ENCODE results near the gene RBM41.

The RBM41 gene

DNA sequence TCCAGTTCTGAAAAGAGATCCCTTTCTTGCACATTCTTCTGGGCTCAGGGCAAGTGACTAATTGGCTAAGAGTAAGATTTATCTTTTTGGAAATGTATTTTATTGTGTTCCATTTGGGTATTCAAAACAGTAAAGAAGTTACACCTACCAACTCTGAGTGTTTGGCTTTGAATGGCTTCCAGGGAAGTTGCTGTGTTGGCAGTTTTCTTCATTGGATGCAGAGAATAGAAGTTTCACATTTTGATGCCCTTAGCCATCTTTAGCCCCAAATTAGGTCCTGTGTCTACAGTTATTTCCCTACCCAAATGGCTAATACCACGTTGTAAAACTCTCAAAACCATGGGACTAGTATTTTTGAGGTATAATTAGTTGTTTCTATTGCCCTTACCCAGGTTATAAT, 88.9 kb downstream of the RBM41 start (continued):
- TF ChIP-seq, protein P1, sequence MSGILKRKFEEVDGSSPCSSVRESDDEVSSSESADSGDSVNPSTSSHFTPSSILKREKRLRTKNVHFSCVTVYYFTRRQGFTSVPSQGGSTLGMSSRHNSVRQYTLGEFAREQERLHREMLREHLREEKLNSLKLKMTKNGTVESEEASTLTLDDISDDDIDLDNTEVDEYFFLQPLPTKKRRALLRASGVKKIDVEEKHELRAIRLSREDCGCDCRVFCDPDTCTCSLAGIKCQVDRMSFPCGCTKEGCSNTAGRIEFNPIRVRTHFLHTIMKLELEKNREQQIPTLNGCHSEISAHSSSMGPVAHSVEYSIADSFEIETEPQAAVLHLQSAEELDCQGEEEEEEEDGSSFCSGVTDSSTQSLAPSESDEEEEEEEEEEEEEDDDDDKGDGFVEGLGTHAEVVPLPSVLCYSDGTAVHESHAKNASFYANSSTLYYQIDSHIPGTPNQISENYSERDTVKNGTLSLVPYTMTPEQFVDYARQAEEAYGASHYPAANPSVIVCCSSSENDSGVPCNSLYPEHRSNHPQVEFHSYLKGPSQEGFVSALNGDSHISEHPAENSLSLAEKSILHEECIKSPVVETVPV (CRISPR knock-in tag; IDR thresholded peaks at IDR 0.05): no peak
- TF ChIP-seq ESRRG (CRISPR knock-in tag; IDR thresholded peaks at IDR 0.05): no peak
- TF ChIP-seq ZFP30 (CRISPR knock-in tag; IDR thresholded peaks at IDR 0.05): no peak
- no peak for TF ChIP-seq CSDC2 (CRISPR knock-in tag; IDR thresholded peaks at IDR 0.05)
- no peak for TF ChIP-seq PPARA (CRISPR knock-in tag; IDR thresholded peaks at IDR 0.05; ENCODE audit: borderline replicate concordance)

DNA sequence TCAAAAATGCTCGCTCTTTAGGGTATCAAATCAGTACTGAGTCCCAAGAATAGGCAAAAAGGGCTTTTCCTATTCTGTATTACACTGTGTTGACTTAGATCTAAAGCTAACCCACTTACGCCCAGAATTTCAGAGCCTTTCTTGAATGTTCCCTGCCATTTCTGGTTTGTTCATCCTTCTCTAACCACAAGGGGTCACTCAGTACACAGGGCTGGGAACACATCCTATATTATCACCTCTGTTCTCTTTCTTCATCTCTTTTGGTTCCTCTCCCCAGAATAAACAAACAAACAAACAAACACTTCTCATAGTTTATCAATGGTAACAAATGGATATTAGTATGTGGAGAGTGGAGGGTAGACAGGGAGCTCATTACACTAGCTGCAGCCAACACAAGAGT, 93.1 kb downstream of the RBM41 start:
- no peak for TF ChIP-seq CSDC2 (CRISPR knock-in tag; IDR thresholded peaks at IDR 0.05)
- TF ChIP-seq, protein P2, sequence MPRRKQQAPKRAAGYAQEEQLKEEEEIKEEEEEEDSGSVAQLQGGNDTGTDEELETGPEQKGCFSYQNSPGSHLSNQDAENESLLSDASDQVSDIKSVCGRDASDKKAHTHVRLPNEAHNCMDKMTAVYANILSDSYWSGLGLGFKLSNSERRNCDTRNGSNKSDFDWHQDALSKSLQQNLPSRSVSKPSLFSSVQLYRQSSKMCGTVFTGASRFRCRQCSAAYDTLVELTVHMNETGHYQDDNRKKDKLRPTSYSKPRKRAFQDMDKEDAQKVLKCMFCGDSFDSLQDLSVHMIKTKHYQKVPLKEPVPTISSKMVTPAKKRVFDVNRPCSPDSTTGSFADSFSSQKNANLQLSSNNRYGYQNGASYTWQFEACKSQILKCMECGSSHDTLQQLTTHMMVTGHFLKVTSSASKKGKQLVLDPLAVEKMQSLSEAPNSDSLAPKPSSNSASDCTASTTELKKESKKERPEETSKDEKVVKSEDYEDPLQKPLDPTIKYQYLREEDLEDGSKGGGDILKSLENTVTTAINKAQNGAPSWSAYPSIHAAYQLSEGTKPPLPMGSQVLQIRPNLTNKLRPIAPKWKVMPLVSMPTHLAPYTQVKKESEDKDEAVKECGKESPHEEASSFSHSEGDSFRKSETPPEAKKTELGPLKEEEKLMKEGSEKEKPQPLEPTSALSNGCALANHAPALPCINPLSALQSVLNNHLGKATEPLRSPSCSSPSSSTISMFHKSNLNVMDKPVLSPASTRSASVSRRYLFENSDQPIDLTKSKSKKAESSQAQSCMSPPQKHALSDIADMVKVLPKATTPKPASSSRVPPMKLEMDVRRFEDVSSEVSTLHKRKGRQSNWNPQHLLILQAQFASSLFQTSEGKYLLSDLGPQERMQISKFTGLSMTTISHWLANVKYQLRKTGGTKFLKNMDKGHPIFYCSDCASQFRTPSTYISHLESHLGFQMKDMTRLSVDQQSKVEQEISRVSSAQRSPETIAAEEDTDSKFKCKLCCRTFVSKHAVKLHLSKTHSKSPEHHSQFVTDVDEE (CRISPR knock-in tag; IDR thresholded peaks at IDR 0.05): no peak
- no peak for TF ChIP-seq GLIS3 (CRISPR knock-in tag; IDR thresholded peaks at IDR 0.05)
- TF ChIP-seq TCF4 (CRISPR knock-in tag; IDR thresholded peaks at IDR 0.05; ENCODE audit: borderline replicate concordance): no peak
- no peak for TF ChIP-seq ZC3H10 (CRISPR knock-in tag; IDR thresholded peaks at IDR 0.05)
- TF ChIP-seq, protein P1 (CRISPR knock-in tag; IDR thresholded peaks at IDR 0.05): no peak
- TF ChIP-seq ZNF565 (CRISPR knock-in tag; conservative IDR thresholded peaks at IDR 0.05; ENCODE audit: low read depth): no peak
- no peak for TF ChIP-seq ESRRG (CRISPR knock-in tag; IDR thresholded peaks at IDR 0.05)
- ATAC-seq: peak; percentile 84

DNA sequence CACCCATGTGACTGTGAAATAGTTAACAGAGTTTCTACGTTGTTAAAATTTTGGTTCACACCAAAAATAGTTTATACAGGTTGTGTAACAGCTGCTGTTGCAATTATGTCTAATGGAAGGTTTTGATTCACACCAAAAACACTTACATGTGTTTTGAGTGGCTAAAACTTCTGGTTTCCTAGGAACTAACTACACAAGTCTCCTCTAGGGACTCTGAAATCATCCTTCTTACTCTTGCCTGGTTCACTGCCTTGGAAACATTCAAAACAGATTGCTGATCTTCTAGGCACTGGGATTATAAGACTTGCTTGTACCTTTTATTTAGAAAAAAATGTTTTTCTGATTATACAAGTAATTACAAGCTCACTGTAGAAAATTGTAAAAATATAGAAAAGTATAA, 103.7 kb downstream of the RBM41 start:
- TF ChIP-seq ARNTL (CRISPR knock-in tag; IDR thresholded peaks at IDR 0.05; ENCODE audit: borderline replicate concordance, low read depth): no peak
- ATAC-seq: no peak
